ENCODE measurements around the gene RASSF8. TPM values are rescaled to one million over a fixed set of nuclear protein-coding genes. Genes with fewer than 3 reads are reported as not detected.

RASSF8 gene
- total and polyA plus RNA-seq, 8 donors, result 3.7 to 66.8 (median 10.5) TPM

- WGBS, 5 donors, result 15 to 19% (median 16%) methylated on average over 6 of the region's 6 CpGs
- H3K27ac ChIP-seq, result no peak overlapping the region
- intact Hi-C loops (cut with DNase I; ENCODE audit: low total_unique reads), result no loop called here
- peaks cover 0 to 18% (median 7%) of the 10 kb centered on the region in 4 donors for H3K4me1 ChIP-seq
- DNase-seq, result peak; percentile 68 to 90
- H3K4me3 ChIP-seq, result no peak overlapping the region
- H3K9me3 ChIP-seq, result no peaks in the 10 kb centered on the region
- no peak for TF ChIP-seq EP300 (IDR thresholded peaks at IDR 0.05)
- TF ChIP-seq CTCF (IDR thresholded peaks at IDR 0.05), result peak in 5 of 7 experiments; percentile 55 to 91 (median 83)
- TF ChIP-seq POLR2AphosphoS5 (IDR thresholded peaks at IDR 0.05), result peak in 1 of 3 donors; percentile 57
- no peaks in the 10 kb centered on the region for H3K27me3 ChIP-seq
- H3K36me3 ChIP-seq, result no peaks in the 10 kb centered on the region
Measured at GRCh38 chr12:26097046-26097878, 138.8 kb downstream of the RASSF8 start.

- H3K27ac ChIP-seq, result peak overlapping the region; percentile 28 to 86 (median 56)
- TF ChIP-seq CTCF (IDR thresholded peaks at IDR 0.05) (no peak), EP300 (IDR thresholded peaks at IDR 0.05) (no peak), POLR2A (IDR thresholded peaks at IDR 0.05) (no peak), POLR2AphosphoS5 (IDR thresholded peaks at IDR 0.05) (no peak)
- WGBS, 5 donors, result 30 to 59% (median 34%) methylated on average over 8 of the region's 8 CpGs
Measured at GRCh38 chr12:26100666-26101349, 142.3 kb downstream of the RASSF8 start.

DNA sequence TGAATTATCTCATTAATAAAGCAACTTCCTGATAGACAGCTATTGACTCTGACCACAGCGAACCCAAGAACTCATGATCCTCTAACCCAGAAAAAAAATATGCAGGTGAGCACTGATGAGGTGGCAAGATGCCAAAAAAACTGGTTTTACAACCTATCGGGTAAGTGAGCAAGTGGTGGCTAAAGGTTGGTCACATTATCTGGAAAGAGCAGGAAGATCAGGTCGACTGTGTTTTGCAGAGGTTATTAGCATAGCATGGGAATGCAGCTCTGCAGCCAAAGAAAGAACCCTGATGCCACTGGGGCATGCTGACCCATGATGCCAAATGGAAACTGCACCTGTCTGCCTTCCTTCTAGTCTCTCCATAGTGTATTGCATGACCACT, 142.9 kb downstream of the RASSF8 start:
- intact Hi-C loops (cut with DNase I; ENCODE audit: low total_unique reads), result no loop called here
- WGBS, 5 donors, result 20 to 46% (median 30%) methylated on average over 3 of the region's 3 CpGs
- TF ChIP-seq EP300 (IDR thresholded peaks at IDR 0.05) (no peak), POLR2AphosphoS5 (IDR thresholded peaks at IDR 0.05) (peak in 2 of 3 donors; percentile 73 to 83)
- H3K27me3 ChIP-seq, result no peaks in the 10 kb centered on the region
- H3K9me3 ChIP-seq, result no peaks in the 10 kb centered on the region
- no peak overlapping the region for H3K4me3 ChIP-seq
- H3K4me1 ChIP-seq, result peaks cover 0 to 18% (median 7%) of the 10 kb centered on the region in 4 donors
- no peaks in the 10 kb centered on the region for H3K36me3 ChIP-seq
- peak; percentile 68 to 95 for DNase-seq
- peak overlapping the region; percentile 18 to 80 (median 47) for H3K27ac ChIP-seq

More at GRCh38 chr12:26100666-26101349, 142.3 kb downstream of the RASSF8 start:
- peaks cover 0 to 18% (median 7%) of the 10 kb centered on the region in 4 donors for H3K4me1 ChIP-seq
- H3K4me3 ChIP-seq, result no peak overlapping the region
- no peaks in the 10 kb centered on the region for H3K36me3 ChIP-seq
- no peak for DNase-seq
- no peaks in the 10 kb centered on the region for H3K27me3 ChIP-seq
- no peaks in the 10 kb centered on the region for H3K9me3 ChIP-seq
- intact Hi-C loops (cut with DNase I; ENCODE audit: low total_unique reads), result no loop called here

DNA sequence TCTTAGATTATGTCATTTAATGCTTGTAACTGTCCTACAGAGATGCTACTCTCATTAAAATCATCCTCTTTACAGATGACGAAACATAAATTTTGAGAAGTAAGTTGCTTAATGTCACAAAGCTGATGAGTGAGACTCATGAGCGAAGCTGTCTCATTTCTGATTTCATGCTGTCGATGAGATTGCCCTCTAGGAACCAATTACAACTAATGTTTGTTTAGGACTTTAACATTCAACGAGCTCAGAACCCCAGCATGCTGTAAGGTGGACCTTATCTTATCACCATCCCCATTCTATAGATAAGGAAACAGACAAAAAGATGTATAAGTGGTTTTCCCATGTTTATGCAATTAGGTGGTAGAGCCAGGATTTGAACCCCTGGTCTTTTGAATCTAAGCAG, 143.3 kb downstream of the RASSF8 start:
- WGBS, 5 donors, result 36 to 53% (median 41%) methylated on average over 4 of the region's 4 CpGs
- Histone ChIP-seq H3K36me3 (no peaks in the 10 kb centered on the region), H3K4me1 (peaks cover 0 to 18% (median 7%) of the 10 kb centered on the region in 4 donors), H3K9me3 (no peaks in the 10 kb centered on the region), H3K27me3 (no peaks in the 10 kb centered on the region), H3K27ac (peak overlapping the region in 1 of 5 donors; percentile 80), H3K4me3 (no peak overlapping the region)
- no peak for TF ChIP-seq POLR2AphosphoS5 (IDR thresholded peaks at IDR 0.05)
- no peak for TF ChIP-seq EP300 (IDR thresholded peaks at IDR 0.05)
- intact Hi-C loops (cut with DNase I; ENCODE audit: low total_unique reads), result no loop called here
- DNase-seq, result no peak

- Histone ChIP-seq H3K9me3 (no peaks in the 10 kb centered on the region), H3K36me3 (no peaks in the 10 kb centered on the region), H3K4me3 (no peak overlapping the region), H3K27me3 (no peaks in the 10 kb centered on the region), H3K27ac (no peak overlapping the region), H3K4me1 (peaks cover 0 to 15% (median 7%) of the 10 kb centered on the region in 4 donors)
- 72 to 85% (median 79%) methylated on average over 5 of the region's 5 CpGs for WGBS, 5 donors
- TF ChIP-seq EP300 (IDR thresholded peaks at IDR 0.05), result no peak
- no peak for TF ChIP-seq CTCF (IDR thresholded peaks at IDR 0.05)
- TF ChIP-seq POLR2AphosphoS5 (IDR thresholded peaks at IDR 0.05), result no peak
- TF ChIP-seq POLR2A (IDR thresholded peaks at IDR 0.05), result no peak
- intact Hi-C loops (cut with DNase I; ENCODE audit: low total_unique reads), result no loop called here
- no peak for DNase-seq
Measured at GRCh38 chr12:26102953-26103352, 144.5 kb downstream of the RASSF8 start.
